ENCODE data around the gene SIGLEC1. TPM values are rescaled to one million over a fixed set of nuclear protein-coding genes. Genes with fewer than 3 reads are reported as not detected.

SIGLEC1 gene
- total and polyA plus RNA-seq, 2 donors: 0.90 to 21.9 TPM

DNA sequence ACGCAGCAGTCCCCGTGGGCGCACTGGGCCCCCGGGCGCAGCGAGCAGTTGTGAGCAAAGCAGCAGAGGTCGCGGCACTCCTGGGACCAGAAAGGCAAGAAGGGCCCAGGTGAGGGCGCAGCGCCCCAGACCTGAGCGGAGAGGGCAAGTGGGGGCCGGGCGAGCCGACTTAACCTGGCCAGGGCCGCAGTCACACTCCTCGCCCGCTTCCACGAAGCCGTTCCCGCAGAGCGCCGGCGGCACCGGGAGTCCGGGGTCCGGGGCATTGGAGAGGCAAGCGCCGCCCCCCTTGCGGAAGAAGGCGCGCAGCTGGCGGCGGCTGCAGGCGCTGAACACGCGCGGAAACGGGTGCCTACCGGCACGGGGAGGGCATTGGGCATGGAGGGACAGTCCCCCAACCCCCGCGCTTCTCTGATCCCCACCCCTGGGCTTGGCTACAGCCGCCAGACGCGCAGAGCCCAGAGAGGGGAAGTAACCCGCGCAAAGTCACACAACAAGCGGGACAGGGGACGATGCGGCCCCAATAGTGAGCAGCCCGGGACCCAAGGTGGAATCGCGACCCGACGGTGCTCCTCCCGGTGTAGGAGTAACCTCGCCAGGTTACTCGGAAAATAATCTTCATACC is 39.7 kb downstream of the SIGLEC1 start:
- Histone ChIP-seq H3K36me3 (ENCODE audit: control insufficient read depth in 2 of 2, insufficient read depth in 2 of 2, low read length in 1 of 2) (no peaks in the 10 kb centered on the region), H3K27ac (ENCODE audit: low read depth in 1 of 2, low read length in 1 of 2) (no peak overlapping the region), H3K4me3 (ENCODE audit: low read length in 2 of 2) (no peak overlapping the region), H3K27me3 (ENCODE audit: control insufficient read depth in 2 of 2, insufficient read depth in 1 of 2, low read length in 1 of 2) (peaks cover 43 to 88% of the 10 kb centered on the region in 2 donors), H3K4me1 (ENCODE audit: control insufficient read depth in 2 of 2, insufficient read depth in 2 of 2, low read length in 2 of 2) (no peaks in the 10 kb centered on the region), H3K9me3 (ENCODE audit: control insufficient read depth in 2 of 2, insufficient read depth in 1 of 2, low read length in 1 of 2) (no peaks in the 10 kb centered on the region)
- DNase-seq (ENCODE audit: low read depth in 6 of 9, low spot score in 9 of 9): no peak
- WGBS: 3% methylated on average over 58 of the region's 58 CpGs

DNA sequence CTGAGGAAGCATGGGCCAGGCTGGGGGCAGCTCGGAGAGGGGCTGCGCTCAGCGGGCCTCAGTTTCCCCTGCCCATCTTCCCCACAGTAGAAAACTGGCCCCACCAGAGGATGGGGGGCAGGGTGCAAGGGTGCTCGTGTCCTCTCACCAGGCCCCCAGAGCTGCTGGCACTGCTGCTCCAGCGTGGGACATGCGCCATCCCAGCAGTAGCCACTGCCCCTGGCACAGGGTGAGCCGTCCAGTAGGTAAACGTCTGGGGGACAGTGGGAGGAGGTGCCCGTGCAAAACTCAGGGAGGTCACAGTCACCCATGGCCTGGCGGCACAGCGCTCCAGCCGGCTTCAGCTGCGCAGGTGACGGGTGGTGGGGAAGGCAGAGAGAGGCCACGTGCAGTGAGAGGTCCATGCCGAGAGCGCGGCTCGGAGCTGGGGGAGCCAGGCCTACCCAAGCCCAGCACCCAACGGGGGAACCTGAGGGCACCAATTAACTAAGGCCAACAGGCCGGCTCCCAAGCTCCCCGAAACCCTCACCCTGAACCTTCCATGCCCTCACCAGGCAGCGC is 40.3 kb downstream of the SIGLEC1 start:
- no peaks in the 10 kb centered on the region for H3K4me1 ChIP-seq (ENCODE audit: control insufficient read depth in 2 of 2, insufficient read depth in 2 of 2, low read length in 2 of 2)
- 50% methylated on average over 23 of the region's 23 CpGs for WGBS
- no peak for DNase-seq (ENCODE audit: low read depth in 6 of 9, low spot score in 9 of 9)
- no peak overlapping the region for H3K4me3 ChIP-seq (ENCODE audit: low read length in 2 of 2)
- H3K9me3 ChIP-seq (ENCODE audit: control insufficient read depth in 2 of 2, insufficient read depth in 1 of 2, low read length in 1 of 2): no peaks in the 10 kb centered on the region
- H3K36me3 ChIP-seq (ENCODE audit: control insufficient read depth in 2 of 2, insufficient read depth in 2 of 2, low read length in 1 of 2): no peaks in the 10 kb centered on the region
- H3K27ac ChIP-seq (ENCODE audit: low read depth in 1 of 2, low read length in 1 of 2): no peak overlapping the region
- peaks cover 41 to 82% of the 10 kb centered on the region in 2 donors for H3K27me3 ChIP-seq (ENCODE audit: control insufficient read depth in 2 of 2, insufficient read depth in 1 of 2, low read length in 1 of 2)

DNA sequence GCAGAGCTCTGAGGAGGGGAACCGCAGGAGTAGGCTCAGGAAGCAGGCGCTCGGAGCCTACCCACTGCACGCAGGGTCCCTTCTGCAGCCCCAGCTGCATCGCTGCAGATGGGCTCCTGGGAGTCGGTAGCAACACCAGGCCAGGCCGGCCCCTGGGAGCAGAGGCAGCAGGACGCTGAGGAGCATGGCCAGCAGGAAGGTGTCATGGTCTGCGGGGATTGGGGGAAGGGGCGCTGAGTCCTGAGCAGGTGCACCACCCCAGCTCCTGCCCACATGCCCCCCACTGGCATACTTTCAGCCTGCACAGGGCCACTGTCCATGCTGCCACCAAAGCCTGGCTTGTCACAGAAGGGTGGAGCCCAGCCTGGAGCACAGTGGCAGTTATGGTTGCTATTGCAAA is 41.5 kb downstream of the SIGLEC1 start:
- 85% methylated on average over 10 of the region's 10 CpGs for WGBS
- H3K4me1 ChIP-seq (ENCODE audit: control insufficient read depth in 2 of 2, insufficient read depth in 2 of 2, low read length in 2 of 2): peaks cover 0 to 4% of the 10 kb centered on the region in 2 donors
- DNase-seq (ENCODE audit: low read depth in 6 of 9, low spot score in 9 of 9): no peak
- H3K27me3 ChIP-seq (ENCODE audit: control insufficient read depth in 2 of 2, insufficient read depth in 1 of 2, low read length in 1 of 2): peaks cover 38 to 73% of the 10 kb centered on the region in 2 donors
- H3K4me3 ChIP-seq (ENCODE audit: low read length in 2 of 2): no peak overlapping the region
- H3K36me3 ChIP-seq (ENCODE audit: control insufficient read depth in 2 of 2, insufficient read depth in 2 of 2, low read length in 1 of 2): no peaks in the 10 kb centered on the region
- H3K27ac ChIP-seq (ENCODE audit: low read depth in 1 of 2, low read length in 1 of 2): no peak overlapping the region
- no peaks in the 10 kb centered on the region for H3K9me3 ChIP-seq (ENCODE audit: control insufficient read depth in 2 of 2, insufficient read depth in 1 of 2, low read length in 1 of 2)

DNA sequence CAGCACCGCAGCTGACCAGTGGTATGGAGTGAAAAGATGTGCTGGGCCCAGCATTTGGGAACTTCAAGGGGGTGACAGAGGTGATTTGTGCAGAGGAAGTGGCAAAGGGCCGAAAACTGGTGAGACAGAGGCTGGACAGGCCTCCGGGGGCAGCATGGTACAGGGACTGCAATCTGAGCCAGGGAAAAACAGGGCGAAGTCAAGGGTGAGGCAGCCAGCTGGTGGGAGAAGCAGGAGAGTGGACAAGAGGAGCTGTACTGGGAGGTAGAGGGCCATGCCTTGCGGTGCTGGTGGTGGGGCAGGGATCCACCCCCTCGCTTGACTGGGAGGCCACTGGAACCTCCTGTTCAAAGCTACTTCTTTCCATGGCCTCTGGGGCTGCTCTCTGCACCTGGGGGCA is 41.9 kb downstream of the SIGLEC1 start:
- no peak overlapping the region for H3K27ac ChIP-seq (ENCODE audit: low read depth in 1 of 2, low read length in 1 of 2)
- no peak overlapping the region for H3K4me3 ChIP-seq (ENCODE audit: low read length in 2 of 2)
- H3K9me3 ChIP-seq (ENCODE audit: control insufficient read depth in 2 of 2, insufficient read depth in 1 of 2, low read length in 1 of 2): no peaks in the 10 kb centered on the region
- peaks cover 0 to 6% of the 10 kb centered on the region in 2 donors for H3K4me1 ChIP-seq (ENCODE audit: control insufficient read depth in 2 of 2, insufficient read depth in 2 of 2, low read length in 2 of 2)
- no peak for DNase-seq (ENCODE audit: low read depth in 6 of 9, low spot score in 9 of 9)
- no peaks in the 10 kb centered on the region for H3K36me3 ChIP-seq (ENCODE audit: control insufficient read depth in 2 of 2, insufficient read depth in 2 of 2, low read length in 1 of 2)
- 63% methylated on average over 6 of the region's 6 CpGs for WGBS
- H3K27me3 ChIP-seq (ENCODE audit: control insufficient read depth in 2 of 2, insufficient read depth in 1 of 2, low read length in 1 of 2): peaks cover 34 to 69% of the 10 kb centered on the region in 2 donors

DNA sequence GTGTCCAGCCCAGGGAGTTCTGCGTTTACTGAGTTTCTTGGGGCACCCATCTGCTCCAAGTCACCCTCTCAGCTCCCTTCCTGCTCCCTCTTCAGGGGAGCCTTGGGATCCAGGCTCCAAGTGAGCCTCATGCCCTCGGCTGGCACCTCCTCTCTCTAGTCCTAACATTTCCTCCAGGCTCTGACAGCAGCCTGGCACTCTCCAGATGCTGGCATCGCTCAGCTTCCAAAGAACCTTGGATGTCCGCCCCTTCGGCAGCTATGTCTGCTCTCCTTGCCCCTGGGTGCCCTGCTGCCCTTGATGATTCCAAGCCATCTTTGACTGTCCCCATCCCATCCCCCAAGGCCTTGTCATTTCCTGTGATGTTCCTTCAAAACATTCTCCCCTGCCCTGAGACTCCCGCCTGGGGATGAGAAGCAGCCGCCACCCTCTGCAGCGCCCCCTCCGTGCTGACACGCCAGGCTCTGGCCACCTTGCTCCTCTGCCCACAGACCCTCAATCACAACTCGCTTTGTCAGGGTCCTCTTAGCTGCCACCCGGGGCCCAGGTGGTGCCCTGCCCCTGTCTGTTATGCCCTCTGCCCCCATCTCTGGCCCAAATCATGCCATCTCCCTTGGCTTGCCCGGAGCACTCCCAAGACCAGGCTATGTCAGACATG is 42.6 kb downstream of the SIGLEC1 start:
- Histone ChIP-seq H3K9me3 (ENCODE audit: control insufficient read depth in 2 of 2, insufficient read depth in 1 of 2, low read length in 1 of 2) (no peaks in the 10 kb centered on the region), H3K27ac (ENCODE audit: low read depth in 1 of 2, low read length in 1 of 2) (no peak overlapping the region), H3K27me3 (ENCODE audit: control insufficient read depth in 2 of 2, insufficient read depth in 1 of 2, low read length in 1 of 2) (peaks cover 29 to 63% of the 10 kb centered on the region in 2 donors), H3K4me1 (ENCODE audit: control insufficient read depth in 2 of 2, insufficient read depth in 2 of 2, low read length in 2 of 2) (peaks cover 0 to 6% of the 10 kb centered on the region in 2 donors), H3K4me3 (ENCODE audit: low read length in 2 of 2) (no peak overlapping the region), H3K36me3 (ENCODE audit: control insufficient read depth in 2 of 2, insufficient read depth in 2 of 2, low read length in 1 of 2) (no peaks in the 10 kb centered on the region)
- no peak for DNase-seq (ENCODE audit: low read depth in 6 of 9, low spot score in 9 of 9)
- WGBS: 89% methylated on average over 13 of the region's 13 CpGs

DNA sequence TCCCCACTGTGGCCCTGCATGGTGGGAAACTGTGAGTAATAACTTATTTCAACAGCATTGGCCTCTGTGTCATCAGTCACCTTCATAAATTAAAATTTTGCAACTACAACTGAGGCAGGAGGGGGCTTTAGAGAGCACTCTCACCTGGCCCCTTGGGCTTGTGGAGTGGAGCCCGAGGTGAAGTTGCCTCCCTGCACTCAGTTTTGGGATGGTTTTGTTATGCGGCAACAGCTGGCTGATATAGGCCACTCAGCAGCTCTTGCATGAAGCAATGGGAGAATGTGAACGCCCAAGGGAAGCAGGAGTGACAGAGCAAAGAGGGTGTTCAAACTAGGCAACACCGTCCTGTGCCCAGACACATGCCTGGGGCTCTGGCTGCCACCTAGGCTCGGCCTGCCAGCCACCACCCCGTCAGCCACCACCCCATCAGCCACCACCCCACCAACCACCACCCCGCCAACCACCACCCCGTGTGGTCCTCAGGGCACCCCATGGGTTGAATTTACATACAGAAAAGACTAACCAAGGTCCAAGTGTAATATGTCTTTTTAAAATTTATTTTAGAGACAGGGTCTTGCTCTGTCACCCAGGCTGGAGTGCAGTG is 44.9 kb downstream of the SIGLEC1 start:
- Histone ChIP-seq H3K36me3 (ENCODE audit: control insufficient read depth in 2 of 2, insufficient read depth in 2 of 2, low read length in 1 of 2) (no peaks in the 10 kb centered on the region), H3K4me1 (ENCODE audit: control insufficient read depth in 2 of 2, insufficient read depth in 2 of 2, low read length in 2 of 2) (peaks cover 0 to 6% of the 10 kb centered on the region in 2 donors), H3K9me3 (ENCODE audit: control insufficient read depth in 2 of 2, insufficient read depth in 1 of 2, low read length in 1 of 2) (no peaks in the 10 kb centered on the region), H3K27ac (ENCODE audit: low read depth in 1 of 2, low read length in 1 of 2) (no peak overlapping the region), H3K4me3 (ENCODE audit: low read length in 2 of 2) (no peak overlapping the region), H3K27me3 (ENCODE audit: control insufficient read depth in 2 of 2, insufficient read depth in 1 of 2, low read length in 1 of 2) (peaks cover 10 to 56% of the 10 kb centered on the region in 2 donors)
- DNase-seq (ENCODE audit: low read depth in 6 of 9, low spot score in 9 of 9): no peak
- WGBS: 99% methylated on average over 8 of the region's 8 CpGs

DNA sequence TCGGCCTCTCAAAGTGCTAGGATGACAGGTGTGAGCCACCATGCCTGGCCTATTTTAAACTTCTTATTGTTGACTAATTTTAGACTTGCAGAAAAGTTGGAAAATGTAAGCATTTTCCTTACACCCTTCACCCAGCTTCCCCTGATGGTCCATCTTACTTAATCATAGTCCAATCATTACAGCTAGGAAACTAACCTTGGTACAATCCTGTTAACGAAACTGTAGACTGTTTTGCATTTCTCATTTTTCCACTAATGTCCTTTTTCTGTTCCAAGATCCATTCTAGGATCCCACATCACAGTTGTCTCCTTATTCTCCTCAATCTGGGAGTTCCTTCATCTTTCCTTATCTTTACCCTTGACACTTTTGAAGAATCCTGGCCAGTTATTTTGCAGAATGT is 48.5 kb downstream of the SIGLEC1 start:
- no peaks in the 10 kb centered on the region for H3K36me3 ChIP-seq (ENCODE audit: control insufficient read depth in 2 of 2, insufficient read depth in 2 of 2, low read length in 1 of 2)
- WGBS: 93% methylated on average over 2 of the region's 2 CpGs
- no peak for DNase-seq (ENCODE audit: low read depth in 6 of 9, low spot score in 9 of 9)
- H3K9me3 ChIP-seq (ENCODE audit: control insufficient read depth in 2 of 2, insufficient read depth in 1 of 2, low read length in 1 of 2): no peaks in the 10 kb centered on the region
- no peak overlapping the region for H3K4me3 ChIP-seq (ENCODE audit: low read length in 2 of 2)
- no peak overlapping the region for H3K27ac ChIP-seq (ENCODE audit: low read depth in 1 of 2, low read length in 1 of 2)
- peaks cover 0 to 6% of the 10 kb centered on the region in 2 donors for H3K4me1 ChIP-seq (ENCODE audit: control insufficient read depth in 2 of 2, insufficient read depth in 2 of 2, low read length in 2 of 2)
- peaks cover 27 to 59% of the 10 kb centered on the region in 2 donors for H3K27me3 ChIP-seq (ENCODE audit: control insufficient read depth in 2 of 2, insufficient read depth in 1 of 2, low read length in 1 of 2)

DNA sequence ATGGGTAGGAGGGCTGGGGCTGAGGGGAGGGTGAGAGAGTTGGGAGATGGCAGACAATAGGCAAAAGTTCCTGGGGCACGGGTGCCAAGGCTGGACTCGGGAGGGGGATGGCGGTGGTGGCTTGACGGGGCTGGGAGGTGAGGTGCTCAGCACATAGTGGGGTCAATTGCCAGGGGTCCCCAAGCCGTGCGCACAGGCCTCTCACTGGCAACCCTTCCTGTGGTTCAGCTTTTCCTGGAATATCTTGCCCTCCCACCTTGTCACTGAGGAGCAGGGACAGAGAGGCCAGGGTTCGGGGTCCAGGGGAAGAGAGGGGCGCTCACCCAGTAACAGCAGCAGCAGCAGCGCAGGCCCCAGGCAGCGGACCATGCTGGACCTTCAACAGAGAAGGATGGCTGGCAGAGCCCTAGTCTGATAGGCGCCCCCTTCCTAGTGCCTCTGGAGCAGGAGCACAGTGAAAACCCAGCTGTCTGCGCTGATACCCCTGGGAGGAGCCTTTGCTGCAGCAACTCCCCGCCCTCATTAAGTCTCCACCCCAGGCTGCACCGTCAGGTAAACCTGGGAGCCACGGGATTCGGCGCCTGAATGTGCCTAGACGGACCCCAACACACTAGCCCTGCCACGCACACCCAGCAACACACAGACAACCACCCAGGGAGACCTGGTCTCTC is 49.2 kb downstream of the SIGLEC1 start, which contains the start of gene GFRA4:
TSS of gene GFRA4 (minus strand) at position 369 of the 671 bp plus-strand sequence. CDS start at position 369, 0 bp downstream.
- WGBS: 89% methylated on average over 19 of the region's 19 CpGs
- H3K27me3 ChIP-seq (ENCODE audit: control insufficient read depth in 2 of 2, insufficient read depth in 1 of 2, low read length in 1 of 2): peaks cover 27 to 61% of the 10 kb centered on the region in 2 donors

More for the DNA sequence above, 49.2 kb downstream of the SIGLEC1 start, which contains the start of gene GFRA4:
- Histone ChIP-seq H3K4me3 (ENCODE audit: low read length in 2 of 2) (no peak within 1 kb of the TSS), H3K9me3 (ENCODE audit: control insufficient read depth in 2 of 2, insufficient read depth in 1 of 2, low read length in 1 of 2) (no peaks in the 10 kb centered on the region), H3K4me1 (ENCODE audit: control insufficient read depth in 2 of 2, insufficient read depth in 2 of 2, low read length in 2 of 2) (peaks cover 0 to 6% of the 10 kb centered on the region in 2 donors), H3K36me3 (ENCODE audit: control insufficient read depth in 2 of 2, insufficient read depth in 2 of 2, low read length in 1 of 2) (no peaks in the 10 kb centered on the region), H3K27ac (ENCODE audit: low read depth in 1 of 2, low read length in 1 of 2) (no peak within 1 kb of the TSS)
- DNase-seq (ENCODE audit: low read depth in 6 of 9, low spot score in 9 of 9): no peak

All from thymus (tissue), 11 donors.